Measurements from ENCODE around the gene SRSF10. TPM values are rescaled to one million over a fixed set of nuclear protein-coding genes. Genes with fewer than 3 reads are reported as not detected.

The SRSF10 gene
- total and polyA plus RNA-seq, 2 of the 8 experiments (the other 6 are each of a cell fraction or from before 2014, with no cell fraction given) = 155 to 194 TPM

GRCh38 chr1:24020470-24020869 is 40.3 kb upstream of the SRSF10 start:
- ChIA-PET CTCF (ENCODE audit: partially characterized antibody) (interaction anchor here (1.1 to 1.9 kb wide), 2 partner anchors 8 to 50 kb away, joined by 4 to 6 read pairs; no protein-coding TSS in a partner anchor), POLR2A (ENCODE audit: partially characterized antibody) (interaction anchor here (2.3 to 2.7 kb wide), 2 partner anchors 40 to 61 kb away, joined by 5 to 14 read pairs; partner anchors contain the start of genes PNRC2 and SRSF10)
- Histone ChIP-seq H3K79me1 (ENCODE audit: low read depth, low read length) (no peaks in the 10 kb centered on the region), H3K23me2 (ENCODE audit: low read depth, low read length) (no peaks in the 10 kb centered on the region), H3K9me3 (ENCODE audit: insufficient read depth in 2 of 2, low read depth in 1 of 2, low read length in 1 of 2) (no peaks in the 10 kb centered on the region), H3K18ac (ENCODE audit: extremely low read depth, low read length) (no peak overlapping the region), H2BK15ac (ENCODE audit: low read length) (no peak overlapping the region), H3K23ac (ENCODE audit: insufficient read length) (no peak overlapping the region), H4K5ac (ENCODE audit: insufficient read length, low read depth, low read length) (no peak overlapping the region), H3K36me3 (ENCODE audit: control insufficient read depth in 2 of 4, insufficient read depth in 4 of 4, low read length in 3 of 4) (no peaks in the 10 kb centered on the region), H2AK5ac (ENCODE audit: low read depth, low read length) (no peak overlapping the region), H3K56ac (replicated peaks; ENCODE audit: insufficient read length, low read depth, low read length) (no peak overlapping the region), H2BK12ac (ENCODE audit: low read depth, low read length) (no peak overlapping the region), H3K27me3 (replicated peaks in 1 of 4; ENCODE audit: control insufficient read depth in 3 of 4, extremely low read depth in 1 of 4, insufficient read depth in 3 of 4, low read length in 3 of 4) (no peaks in the 10 kb centered on the region), H2BK120ac (replicated peaks; ENCODE audit: low read depth, low read length) (no peak overlapping the region), H3K4me2 (ENCODE audit: insufficient read depth in 1 of 2, low read depth in 2 of 2, low read length in 2 of 2) (no peak overlapping the region), H3K9ac (replicated peaks in 1 of 4; ENCODE audit: extremely low read depth in 1 of 4, low read depth in 3 of 4, low read length in 3 of 4) (no peak overlapping the region), H3K14ac (ENCODE audit: insufficient read length) (no peak overlapping the region), H3K27ac (ENCODE audit: low read depth, low read length) (no peak overlapping the region), H3K4me1 (replicated peaks in 1 of 4; ENCODE audit: control insufficient read depth in 3 of 4, insufficient read depth in 4 of 4, low read length in 3 of 4) (peaks cover 0 to 12% (median 4%) of the 10 kb centered on the region in 4 experiments; a peak in 5 of 7 replicates), H2AFZ (ENCODE audit: low read length) (no peak overlapping the region), H3K4ac (replicated peaks; ENCODE audit: insufficient read length, low read depth, low read length) (no peak overlapping the region), H3K4me3 (ENCODE audit: extremely low read depth in 1 of 4, insufficient read depth in 2 of 4, low read depth in 3 of 4, low read length in 4 of 4) (no peak overlapping the region), H4K20me1 (replicated peaks in 1 of 2; ENCODE audit: control insufficient read depth in 1 of 2, insufficient read depth in 2 of 2, low read length in 2 of 2) (no peaks in the 10 kb centered on the region), H4K8ac (ENCODE audit: extremely low read depth, insufficient read depth, low read length) (no peak overlapping the region), H2BK20ac (ENCODE audit: low read length) (no peak overlapping the region), H4K91ac (replicated peaks; ENCODE audit: insufficient read length, low read length) (no peak overlapping the region), H2BK5ac (ENCODE audit: low read depth, low read length) (no peak overlapping the region), H3K79me2 (ENCODE audit: control insufficient read depth in 1 of 2, insufficient read depth in 2 of 2, low read length in 2 of 2) (no peaks in the 10 kb centered on the region)
- FAIRE-seq = no peak
- DNase-seq (ENCODE audit: low read depth in 1 of 2, low spot score in 2 of 2) = no peak
- WGBS, 2 experiments (ENCODE audit: extremely low coverage in 1 of 2, insufficient coverage in 1 of 2, insufficient read length in 1 of 2, insufficient replicate concordance in 2 of 2, low coverage in 1 of 2, low lambda C conversion rate in 2 of 2, missing lambda C conversion rate in 1 of 2) = 92% methylated on average over 3 of the region's 3 CpGs; no CpG with 5 or more reads in 1 of the 2 experiments
- TF ChIP-seq HDAC2 (IDR thresholded peaks at IDR 0.05; ENCODE audit: borderline replicate concordance in 1 of 2, low read depth in 2 of 2, low read length in 2 of 2) (no peak), CEBPB (IDR thresholded peaks at IDR 0.05; ENCODE audit: low read depth, low read length) (no peak), SP4 (IDR thresholded peaks at IDR 0.05; ENCODE audit: low read length) (no peak), SP2 (IDR thresholded peaks at IDR 0.05; ENCODE audit: low read length) (no peak), GABPA (IDR thresholded peaks at IDR 0.05; ENCODE audit: borderline replicate concordance, insufficient read depth, low read length) (no peak), RAD21 (IDR thresholded peaks at IDR 0.05 in 1 of 2, conservative IDR thresholded peaks at IDR 0.05 in 1 of 2; ENCODE audit: low read depth in 2 of 2, low read length in 2 of 2) (no peak), GTF2F1 (IDR thresholded peaks at IDR 0.05; ENCODE audit: borderline replicate concordance, low read depth, low read length) (no peak), BACH1 (IDR thresholded peaks at IDR 0.05; ENCODE audit: low read length) (no peak), KDM4A (IDR thresholded peaks at IDR 0.05; ENCODE audit: low read depth, low read length, severe bottlenecking) (no peak), EZH2 (IDR thresholded peaks at IDR 0.05; ENCODE audit: low read depth, low read length, severe bottlenecking) (no peak), TEAD4 (IDR thresholded peaks at IDR 0.05; ENCODE audit: low read depth, low read length) (no peak), ASH2L (IDR thresholded peaks at IDR 0.05; ENCODE audit: low read length) (no peak), JUND (IDR thresholded peaks at IDR 0.05; ENCODE audit: low read length) (no peak), SP1 (IDR thresholded peaks at IDR 0.05; ENCODE audit: low read depth, low read length) (no peak), EP300 (IDR thresholded peaks at IDR 0.05; ENCODE audit: borderline replicate concordance in 1 of 2, low read depth in 2 of 2, low read length in 2 of 2) (no peak)

Data from H1 (cell line).